GM12801 (cell line): ENCODE measurements around the gene ZNF18.

ENCODE experiments used
- CTCF ChIP-seq: IDR thresholded peaks from one replicate; pipeline ENCODE4 v1.5.1; 2011; ENCODE audit warnings: control low read depth; ENCODE audit not compliant: insufficient read length; ENCODE audit errors: extremely low read depth

ZNF18 gene

DNA sequence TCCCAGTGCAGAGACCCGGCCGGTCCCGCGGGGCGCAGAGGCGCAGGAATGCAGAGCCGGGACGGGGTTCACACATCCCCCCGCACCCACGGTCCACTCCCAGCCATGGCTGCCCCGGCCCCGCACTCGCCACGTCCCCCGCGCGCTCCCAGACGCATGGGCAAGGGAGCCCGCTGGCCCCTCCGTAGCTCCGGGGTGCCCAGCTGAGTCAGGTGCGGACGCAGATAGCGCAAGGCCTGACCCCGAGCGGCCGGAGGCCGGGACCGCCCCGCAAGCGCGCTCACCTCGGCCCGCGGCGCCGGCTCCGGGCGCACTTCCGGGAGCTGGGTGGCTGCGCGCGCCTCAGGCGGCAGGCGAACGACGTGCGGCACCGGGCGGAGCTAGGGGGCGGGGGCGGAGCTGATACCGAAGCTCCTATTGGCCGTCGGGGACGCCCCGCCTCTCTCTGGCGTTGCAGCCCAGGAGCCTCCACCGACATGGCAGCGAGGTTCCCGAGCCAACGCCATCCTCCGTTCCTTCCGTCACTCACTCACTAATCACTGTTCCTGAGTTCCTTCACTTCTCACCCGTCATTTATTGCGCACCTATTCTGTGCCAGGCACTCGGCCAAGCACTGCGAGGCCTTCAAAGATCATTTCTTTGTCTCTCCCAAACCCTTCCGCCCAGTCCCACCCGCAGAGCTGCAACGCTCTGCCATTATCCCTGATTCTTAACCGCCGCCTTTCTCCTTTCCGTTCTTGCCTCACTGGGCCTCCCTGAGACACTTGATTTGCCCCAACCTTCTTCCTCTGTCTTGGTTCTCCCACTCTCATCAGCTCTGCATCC lies at the start of gene ZNF18:
TSS of gene ZNF18 (minus strand) at position 329 of the 825 bp plus-strand sequence. CDS start 4,646 bp downstream, outside the sequence.
- TF ChIP-seq CTCF: no peak

DNA sequence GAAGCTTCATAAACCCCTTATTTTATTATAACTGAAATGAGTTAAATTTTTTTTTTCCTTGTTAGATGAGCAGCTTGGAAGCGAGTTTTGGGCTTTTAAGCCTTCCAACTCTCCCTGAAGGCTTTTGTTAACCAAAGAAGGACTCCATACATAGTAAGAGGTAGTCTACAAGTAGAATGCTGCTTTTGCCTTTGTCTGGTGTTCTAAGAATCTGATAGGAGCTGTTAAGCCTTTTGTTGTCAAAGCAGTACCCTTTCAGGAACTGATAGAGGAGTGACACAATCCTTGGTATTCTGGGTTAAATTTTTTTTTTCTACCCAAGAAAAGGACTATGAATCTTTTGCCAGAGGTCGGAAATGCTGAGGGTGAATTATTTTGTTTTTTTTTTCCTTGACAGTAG lies 49.5 kb upstream of the ZNF18 start:
- TF ChIP-seq CTCF: no peak

DNA sequence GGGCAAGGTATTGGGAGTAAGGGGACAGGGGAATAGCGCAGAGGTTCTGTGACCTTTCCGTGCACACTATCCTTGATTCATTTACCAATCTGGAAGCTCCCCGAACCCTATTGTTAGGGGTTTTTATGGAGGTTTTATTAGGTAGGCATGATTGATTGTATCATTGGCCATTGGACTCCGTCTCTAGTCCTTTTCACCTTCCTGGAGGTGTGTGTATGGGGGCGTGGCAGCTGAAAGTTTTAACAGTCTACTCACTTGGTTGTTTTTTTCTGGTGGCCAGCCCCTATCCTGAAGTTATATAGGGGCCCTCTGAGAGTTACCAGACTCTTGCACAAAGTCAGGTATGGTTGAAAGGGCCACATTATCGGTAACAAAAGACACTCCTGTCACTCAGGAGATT lies 46.4 kb upstream of the ZNF18 start:
- TF ChIP-seq CTCF: no peak

DNA sequence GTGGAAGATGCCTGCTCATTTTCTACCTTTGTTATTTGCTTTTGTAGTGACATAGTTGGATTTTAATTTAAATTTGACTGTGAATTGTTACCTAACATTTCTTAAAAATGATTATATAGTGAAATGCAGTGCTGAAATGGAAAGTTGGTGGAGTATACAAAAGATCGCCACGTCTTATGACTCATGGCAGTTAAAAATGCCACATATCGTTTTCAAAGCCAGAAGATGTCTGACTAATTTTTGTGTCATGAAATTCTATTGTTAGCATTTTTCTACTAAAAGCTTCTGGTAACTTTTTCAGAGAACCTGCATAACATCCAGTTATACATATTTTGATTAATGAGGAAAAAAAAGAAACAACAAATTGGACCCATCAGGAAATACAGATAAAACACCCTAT lies 44.0 kb upstream of the ZNF18 start:
- no peak for TF ChIP-seq CTCF

- TF ChIP-seq CTCF: no peak
These were observed 43.2 kb upstream of the ZNF18 start for GRCh38 chr17:12040478-12040877.

- no peak for TF ChIP-seq CTCF
These were observed 40.7 kb upstream of the ZNF18 start for GRCh38 chr17:12037970-12038369.

- no peak for TF ChIP-seq CTCF
These were observed 38.4 kb upstream of the ZNF18 start for GRCh38 chr17:12035673-12036072.
